ENCODE data around the gene ITGA5. TPM values are rescaled to one million over a fixed set of nuclear protein-coding genes. Genes with fewer than 3 reads are reported as not detected.

The ITGA5 gene
- total RNA-seq, 1 experiment from 2014 or later: 96.8 TPM

DNA sequence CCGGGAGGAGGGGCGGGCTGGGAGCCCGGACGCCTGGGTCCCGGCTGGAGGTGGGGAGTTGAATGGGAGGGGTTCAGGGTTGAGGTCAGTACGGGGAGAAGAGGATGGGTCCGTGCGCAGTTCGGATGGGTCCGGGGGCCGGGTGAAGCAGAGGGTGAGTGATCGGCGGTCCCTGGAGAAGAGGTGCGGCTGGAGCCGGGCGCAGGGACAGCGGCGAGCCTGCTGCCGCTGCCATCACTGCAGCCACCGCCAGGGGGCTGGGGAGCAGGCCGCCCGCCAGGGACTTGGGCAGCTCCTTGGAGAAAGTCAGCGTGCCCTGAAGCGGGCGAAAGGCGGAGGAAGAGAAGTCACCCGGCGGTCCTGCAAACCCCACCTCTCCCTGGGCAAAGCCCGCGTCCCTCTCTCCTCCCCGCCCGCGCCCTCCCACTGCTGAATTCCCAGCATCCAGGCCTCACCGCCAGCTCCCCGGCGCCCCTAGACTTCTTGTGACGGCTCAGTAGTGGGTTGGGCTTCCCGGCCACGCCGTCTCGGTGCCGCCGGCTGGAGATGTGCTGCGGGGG is 48.8 kb downstream of the ITGA5 start:
- Histone ChIP-seq H3K9me3 (ENCODE audit: low read depth, low read length, poor library complexity, severe bottlenecking) (no peaks in the 10 kb centered on the region), H3K27ac (ENCODE audit: low read depth, low read length, poor library complexity, severe bottlenecking) (no peak overlapping the region), H3K4me3 (ENCODE audit: low read depth, low read length, poor library complexity, severe bottlenecking) (peak overlapping the region; percentile 50), H3K27me3 (replicated peaks; ENCODE audit: insufficient read depth, low read depth, low read length, poor library complexity) (no peaks in the 10 kb centered on the region), H3K36me3 (ENCODE audit: insufficient read depth, low read length, poor library complexity, severe bottlenecking) (no peaks in the 10 kb centered on the region), H3K4me1 (ENCODE audit: insufficient read depth, low read length, poor library complexity, severe bottlenecking) (peaks cover 54% of the 10 kb centered on the region)
- TF ChIP-seq EZH2 (IDR thresholded peaks at IDR 0.05; ENCODE audit: borderline replicate concordance, low read depth, low read length, poor library complexity, severe bottlenecking) (no peak), CTCF (conservative IDR thresholded peaks at IDR 0.05; ENCODE audit: low read depth, low read length) (peak; percentile 92)
- peak; percentile 84 for DNase-seq (ENCODE audit: low spot score)
- POLR2A ChIA-PET (ENCODE audit: low non-redundant PET): no interaction called here
- intact Hi-C loops (cut with micrococcal nuclease; ENCODE audit: unreplicated experiment): loop anchor here (10.0 kb wide), 1 partner anchor 385 kb away; the partner anchor contains the start of gene HOXC10
- CTCF ChIA-PET: interaction anchor here (0.6 to 1.8 kb wide), 13 partner anchors 9 to 625 kb away, joined by 3 to 33 read pairs (median 6); partner anchors contain the start of gene COPZ1
- no TSS peak for BruUV-seq (replicated peaks)

GRCh38 chr12:54369597-54370131 is 49.4 kb downstream of the ITGA5 start:
- Histone ChIP-seq H3K27me3 (replicated peaks; ENCODE audit: insufficient read depth, low read depth, low read length, poor library complexity) (no peaks in the 10 kb centered on the region), H3K4me1 (ENCODE audit: insufficient read depth, low read length, poor library complexity, severe bottlenecking) (peaks cover 48% of the 10 kb centered on the region), H3K27ac (ENCODE audit: low read depth, low read length, poor library complexity, severe bottlenecking) (no peak overlapping the region), H3K36me3 (ENCODE audit: insufficient read depth, low read length, poor library complexity, severe bottlenecking) (no peaks in the 10 kb centered on the region), H3K9me3 (ENCODE audit: low read depth, low read length, poor library complexity, severe bottlenecking) (no peaks in the 10 kb centered on the region), H3K4me3 (ENCODE audit: low read depth, low read length, poor library complexity, severe bottlenecking) (peak overlapping the region; percentile 50)
- DNase-seq (ENCODE audit: low spot score): no peak
- BruUV-seq (replicated peaks): no TSS peak
- intact Hi-C loops (cut with micrococcal nuclease; ENCODE audit: unreplicated experiment): loop anchor here (2.0 to 10.0 kb wide), 3 partner anchors 33 to 385 kb away; partner anchors contain the start of gene HOXC10
- TF ChIP-seq CTCF (conservative IDR thresholded peaks at IDR 0.05; ENCODE audit: low read depth, low read length): no peak
- TF ChIP-seq EZH2 (IDR thresholded peaks at IDR 0.05; ENCODE audit: borderline replicate concordance, low read depth, low read length, poor library complexity, severe bottlenecking): no peak
- CTCF ChIA-PET: interaction anchor here (0.6 to 1.8 kb wide), 8 partner anchors 9 to 116 kb away, joined by 3 to 33 read pairs (median 8); partner anchors contain the start of gene COPZ1
- POLR2A ChIA-PET (ENCODE audit: low non-redundant PET): no interaction called here

- Histone ChIP-seq H3K4me3 (ENCODE audit: low read depth, low read length, poor library complexity, severe bottlenecking) (peak overlapping the region; percentile 50), H3K27me3 (replicated peaks; ENCODE audit: insufficient read depth, low read depth, low read length, poor library complexity) (no peaks in the 10 kb centered on the region), H3K4me1 (ENCODE audit: insufficient read depth, low read length, poor library complexity, severe bottlenecking) (peaks cover 43% of the 10 kb centered on the region), H3K27ac (ENCODE audit: low read depth, low read length, poor library complexity, severe bottlenecking) (peak overlapping the region; percentile 36), H3K36me3 (ENCODE audit: insufficient read depth, low read length, poor library complexity, severe bottlenecking) (no peaks in the 10 kb centered on the region), H3K9me3 (ENCODE audit: low read depth, low read length, poor library complexity, severe bottlenecking) (no peaks in the 10 kb centered on the region)
- intact Hi-C loops (cut with micrococcal nuclease; ENCODE audit: unreplicated experiment): loop anchor here (1.0 to 2.0 kb wide), 3 partner anchors 32 to 149 kb away; no protein-coding TSS in a partner anchor
- POLR2A ChIA-PET (ENCODE audit: low non-redundant PET): interaction anchor here (0.5 to 0.7 kb wide), 3 partner anchors 10 to 88 kb away, joined by 3 to 4 read pairs (median 3); no protein-coding TSS in a partner anchor
- DNase-seq (ENCODE audit: low spot score): peak; percentile 94
- TSS peak; percentile 68 for BruUV-seq (replicated peaks)
- CTCF ChIA-PET: interaction anchor here (0.6 to 1.6 kb wide), 10 partner anchors 10 to 177 kb away, joined by 3 to 18 read pairs (median 3); no protein-coding TSS in a partner anchor
- TF ChIP-seq EZH2 (IDR thresholded peaks at IDR 0.05; ENCODE audit: borderline replicate concordance, low read depth, low read length, poor library complexity, severe bottlenecking) (no peak), CTCF (conservative IDR thresholded peaks at IDR 0.05; ENCODE audit: low read depth, low read length) (peak; percentile 96)
These were observed 50.1 kb downstream of the ITGA5 start for GRCh38 chr12:54368709-54369596.

Measured in A673 (cell line).